ENCODE data around the gene PPP2R3B. TPM values are rescaled to one million over a fixed set of nuclear protein-coding genes. Genes with fewer than 3 reads are reported as not detected.

The PPP2R3B gene
- total RNA-seq, 1 experiment from 2014 or later = 130 TPM

DNA sequence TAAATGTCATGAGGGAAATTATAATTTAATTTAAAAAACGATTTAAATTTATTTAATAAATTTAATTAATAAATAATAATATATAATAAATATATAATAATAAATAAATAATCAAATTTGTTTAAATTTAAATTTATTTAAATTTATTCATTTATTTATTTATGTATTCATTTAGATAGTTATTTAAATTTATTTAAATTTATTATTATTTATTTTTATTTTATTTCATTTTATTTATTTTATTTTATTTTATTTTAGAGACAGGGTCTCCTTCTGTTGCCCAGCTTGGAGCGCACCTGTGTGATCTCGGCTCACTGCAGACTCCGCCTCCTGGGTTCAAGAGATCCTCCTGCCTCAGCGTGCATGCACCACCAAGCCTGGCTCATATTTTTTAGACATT lies 18.4 kb upstream of the PPP2R3B start:
- Mint-ChIP-seq H3K36me3 (peaks cover 13% of the 10 kb centered on the region), H3K4me1 (no peaks in the 10 kb centered on the region), H3K4me3 (no peak overlapping the region), H3K27ac (no peak overlapping the region), H3K9me3 (peaks cover 5% of the 10 kb centered on the region), H3K27me3 (ENCODE audit: low read depth) (no peaks in the 10 kb centered on the region)
- CTCF ChIA-PET = no interaction called here
- ATAC-seq = no peak
- DNase-seq (ENCODE audit: low spot score) = no peak
- POLR2A ChIA-PET = no interaction called here
- TF ChIP-seq, protein P1, sequence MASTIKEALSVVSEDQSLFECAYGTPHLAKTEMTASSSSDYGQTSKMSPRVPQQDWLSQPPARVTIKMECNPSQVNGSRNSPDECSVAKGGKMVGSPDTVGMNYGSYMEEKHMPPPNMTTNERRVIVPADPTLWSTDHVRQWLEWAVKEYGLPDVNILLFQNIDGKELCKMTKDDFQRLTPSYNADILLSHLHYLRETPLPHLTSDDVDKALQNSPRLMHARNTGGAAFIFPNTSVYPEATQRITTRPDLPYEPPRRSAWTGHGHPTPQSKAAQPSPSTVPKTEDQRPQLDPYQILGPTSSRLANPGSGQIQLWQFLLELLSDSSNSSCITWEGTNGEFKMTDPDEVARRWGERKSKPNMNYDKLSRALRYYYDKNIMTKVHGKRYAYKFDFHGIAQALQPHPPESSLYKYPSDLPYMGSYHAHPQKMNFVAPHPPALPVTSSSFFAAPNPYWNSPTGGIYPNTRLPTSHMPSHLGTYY (CRISPR knock-in tag; IDR thresholded peaks at IDR 0.05) = no peak
- TF ChIP-seq HMGA2 (CRISPR knock-in tag; IDR thresholded peaks at IDR 0.05) (peak; percentile 100), GTF2I (CRISPR knock-in tag; conservative IDR thresholded peaks at IDR 0.05) (no peak)

DNA sequence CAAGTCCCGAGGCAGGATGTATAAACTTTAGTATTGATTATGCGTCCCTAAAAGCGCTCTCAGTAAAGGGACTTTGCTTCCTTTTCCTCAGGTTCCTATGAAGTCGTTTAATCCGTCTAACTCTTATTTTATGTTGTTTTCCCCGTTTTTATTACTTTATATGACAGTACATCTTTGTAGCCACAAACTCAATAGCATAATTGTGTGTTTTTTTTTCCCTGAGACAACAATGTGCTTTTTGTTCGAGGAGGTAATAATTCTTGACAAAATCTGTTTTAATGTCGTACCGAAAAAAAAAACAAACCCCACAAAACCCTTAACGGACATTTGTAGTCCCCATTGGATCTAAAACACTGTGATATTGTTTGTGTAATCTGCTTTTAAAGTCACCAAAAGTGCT lies 17.9 kb upstream of the PPP2R3B start:
- Mint-ChIP-seq H3K27ac (no peak overlapping the region), H3K4me3 (no peak overlapping the region), H3K4me1 (no peaks in the 10 kb centered on the region), H3K36me3 (peaks cover 13% of the 10 kb centered on the region), H3K9me3 (peaks cover 5% of the 10 kb centered on the region), H3K27me3 (ENCODE audit: low read depth) (no peaks in the 10 kb centered on the region)
- TF ChIP-seq, protein P2, sequence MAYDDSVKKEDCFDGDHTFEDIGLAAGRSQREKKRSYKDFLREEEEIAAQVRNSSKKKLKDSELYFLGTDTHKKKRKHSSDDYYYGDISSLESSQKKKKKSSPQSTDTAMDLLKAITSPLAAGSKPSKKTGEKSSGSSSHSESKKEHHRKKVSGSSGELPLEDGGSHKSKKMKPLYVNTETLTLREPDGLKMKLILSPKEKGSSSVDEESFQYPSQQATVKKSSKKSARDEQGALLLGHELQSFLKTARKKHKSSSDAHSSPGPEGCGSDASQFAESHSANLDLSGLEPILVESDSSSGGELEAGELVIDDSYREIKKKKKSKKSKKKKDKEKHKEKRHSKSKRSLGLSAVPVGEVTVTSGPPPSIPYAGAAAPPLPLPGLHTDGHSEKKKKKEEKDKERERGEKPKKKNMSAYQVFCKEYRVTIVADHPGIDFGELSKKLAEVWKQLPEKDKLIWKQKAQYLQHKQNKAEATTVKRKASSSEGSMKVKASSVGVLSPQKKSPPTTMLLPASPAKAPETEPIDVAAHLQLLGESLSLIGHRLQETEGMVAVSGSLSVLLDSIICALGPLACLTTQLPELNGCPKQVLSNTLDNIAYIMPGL (CRISPR knock-in tag; IDR thresholded peaks at IDR 0.05) = no peak
- no peak for TF ChIP-seq ZNF232 (CRISPR knock-in tag; IDR thresholded peaks at IDR 0.05)
- no peak for TF ChIP-seq RELA (CRISPR knock-in tag; IDR thresholded peaks at IDR 0.05; ENCODE audit: borderline replicate concordance)
- no peak for TF ChIP-seq TEAD1 (CRISPR knock-in tag; IDR thresholded peaks at IDR 0.05)
- no peak for TF ChIP-seq ZNF423 (CRISPR knock-in tag; IDR thresholded peaks at IDR 0.05)
- no peak for TF ChIP-seq SOX15 (CRISPR knock-in tag; IDR thresholded peaks at IDR 0.05)
- TF ChIP-seq, protein P3, sequence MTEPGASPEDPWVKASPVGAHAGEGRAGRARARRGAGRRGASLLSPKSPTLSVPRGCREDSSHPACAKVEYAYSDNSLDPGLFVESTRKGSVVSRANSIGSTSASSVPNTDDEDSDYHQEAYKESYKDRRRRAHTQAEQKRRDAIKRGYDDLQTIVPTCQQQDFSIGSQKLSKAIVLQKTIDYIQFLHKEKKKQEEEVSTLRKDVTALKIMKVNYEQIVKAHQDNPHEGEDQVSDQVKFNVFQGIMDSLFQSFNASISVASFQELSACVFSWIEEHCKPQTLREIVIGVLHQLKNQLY (CRISPR knock-in tag; IDR thresholded peaks at IDR 0.05) = no peak
- TF ChIP-seq ZNF671 (CRISPR knock-in tag; IDR thresholded peaks at IDR 0.05) = no peak
- TF ChIP-seq, protein P1 (CRISPR knock-in tag; IDR thresholded peaks at IDR 0.05) = no peak
- TF ChIP-seq GABPB1 (CRISPR knock-in tag; IDR thresholded peaks at IDR 0.05) = no peak
- TF ChIP-seq CREB1 (CRISPR knock-in tag; IDR thresholded peaks at IDR 0.05) = no peak
- TF ChIP-seq, protein P4, sequence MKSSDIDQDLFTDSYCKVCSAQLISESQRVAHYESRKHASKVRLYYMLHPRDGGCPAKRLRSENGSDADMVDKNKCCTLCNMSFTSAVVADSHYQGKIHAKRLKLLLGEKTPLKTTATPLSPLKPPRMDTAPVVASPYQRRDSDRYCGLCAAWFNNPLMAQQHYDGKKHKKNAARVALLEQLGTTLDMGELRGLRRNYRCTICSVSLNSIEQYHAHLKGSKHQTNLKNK (CRISPR knock-in tag; IDR thresholded peaks at IDR 0.05) = no peak
- no peak for TF ChIP-seq NR3C1 (CRISPR knock-in tag; conservative IDR thresholded peaks at IDR 0.05; ENCODE audit: low read depth)
- TF ChIP-seq, protein P5, sequence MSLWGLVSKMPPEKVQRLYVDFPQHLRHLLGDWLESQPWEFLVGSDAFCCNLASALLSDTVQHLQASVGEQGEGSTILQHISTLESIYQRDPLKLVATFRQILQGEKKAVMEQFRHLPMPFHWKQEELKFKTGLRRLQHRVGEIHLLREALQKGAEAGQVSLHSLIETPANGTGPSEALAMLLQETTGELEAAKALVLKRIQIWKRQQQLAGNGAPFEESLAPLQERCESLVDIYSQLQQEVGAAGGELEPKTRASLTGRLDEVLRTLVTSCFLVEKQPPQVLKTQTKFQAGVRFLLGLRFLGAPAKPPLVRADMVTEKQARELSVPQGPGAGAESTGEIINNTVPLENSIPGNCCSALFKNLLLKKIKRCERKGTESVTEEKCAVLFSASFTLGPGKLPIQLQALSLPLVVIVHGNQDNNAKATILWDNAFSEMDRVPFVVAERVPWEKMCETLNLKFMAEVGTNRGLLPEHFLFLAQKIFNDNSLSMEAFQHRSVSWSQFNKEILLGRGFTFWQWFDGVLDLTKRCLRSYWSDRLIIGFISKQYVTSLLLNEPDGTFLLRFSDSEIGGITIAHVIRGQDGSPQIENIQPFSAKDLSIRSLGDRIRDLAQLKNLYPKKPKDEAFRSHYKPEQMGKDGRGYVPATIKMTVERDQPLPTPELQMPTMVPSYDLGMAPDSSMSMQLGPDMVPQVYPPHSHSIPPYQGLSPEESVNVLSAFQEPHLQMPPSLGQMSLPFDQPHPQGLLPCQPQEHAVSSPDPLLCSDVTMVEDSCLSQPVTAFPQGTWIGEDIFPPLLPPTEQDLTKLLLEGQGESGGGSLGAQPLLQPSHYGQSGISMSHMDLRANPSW (CRISPR knock-in tag; conservative IDR thresholded peaks at IDR 0.05; ENCODE audit: low read depth) = no peak
- no peak for ATAC-seq
- POLR2A ChIA-PET = no interaction called here
- no peak for DNase-seq (ENCODE audit: low spot score)
- CTCF ChIA-PET = no interaction called here
